Panc1 (cell line): ENCODE data around the gene CUEDC1. TPM values are rescaled to one million over a fixed set of nuclear protein-coding genes. Genes with fewer than 3 reads are reported as not detected.

Experiments
- ATAC-seq: fragments of 200-7000 bp; cut with Tn5 transposase; 2 replicates; pipeline ENCODE4 v1.9.1; 2020; ENCODE audit warnings: mild to moderate bottlenecking, moderate library complexity
- BruUV-seq: library from RNA; stranded (reverse); fragments of 400-500 nt; replicated peaks from 2 replicates; lab custom pipeline; 2021; lab: Mats Ljungman, UMichigan
- CTCF ChIA-PET: fragments of 300-600 bp; sonication (Branson Sonifier 250); formaldehyde crosslinking; loops from one replicate; lab custom pipeline; 2022; ENCODE audit warnings: antibody characterized with exemption; lab: Charles Lee
- POLR2A ChIA-PET: fragments of 300-600 bp; sonication (Branson Sonifier 250); formaldehyde crosslinking; loops from one replicate; lab custom pipeline; 2022; ENCODE audit warnings: antibody characterized with exemption; lab: Charles Lee
- DNase-seq: peaks from one replicate; pipeline ENCODE4 v3.0.0-alpha.2; 2010; ENCODE audit warnings: low read depth, low spot score
- H3K27ac ChIP-seq: 2 replicates; pipeline ENCODE4 v1.5.1; 2011; ENCODE audit warnings: mild to moderate bottlenecking, low read length, inconsistent platforms
- H3K27me3 ChIP-seq: fragments of 200-500 bp; sonication (Bioruptor generic); 2 replicates; pipeline ENCODE4 v1.6.0; 2014; ENCODE audit warnings: low read length, inconsistent platforms; ENCODE audit not compliant: control insufficient read depth, insufficient read depth
- H3K36me3 ChIP-seq: fragments of 200-500 bp; sonication (Bioruptor generic); 2 replicates; pipeline ENCODE4 v1.5.1; 2014; ENCODE audit warnings: inconsistent platforms, mild to moderate bottlenecking, low read length, moderate library complexity; ENCODE audit not compliant: control insufficient read depth, insufficient read depth
- H3K4me1 ChIP-seq: 2 replicates; pipeline ENCODE4 v1.5.1; 2011; ENCODE audit warnings: inconsistent platforms, mild to moderate bottlenecking, low read length, moderate library complexity; ENCODE audit not compliant: control insufficient read depth, insufficient read depth
- H3K4me3 ChIP-seq, 2 experiments: 2 replicates each; pipeline ENCODE4 v1.5.1; 2011 to 2012; ENCODE audit warnings: low read depth in 2 of 2, low read length in 2 of 2, mild to moderate bottlenecking in 2 of 2, inconsistent platforms in 1 of 2, moderate library complexity in 1 of 2
- H3K9me3 ChIP-seq: fragments of 200-500 bp; sonication (Bioruptor generic); 2 replicates; pipeline ENCODE4 v1.5.1; 2014; ENCODE audit warnings: low read depth, mild to moderate bottlenecking, inconsistent platforms, low read length, moderate library complexity; ENCODE audit not compliant: control insufficient read depth, insufficient read depth
- POLR2AphosphoS5 ChIP-seq: IDR thresholded peaks from 2 replicates; pipeline ENCODE4 v1.6.1; 2012; ENCODE audit warnings: mild to moderate bottlenecking, low read depth, low read length, moderate library complexity
- SIN3A ChIP-seq: IDR thresholded peaks from 2 replicates; pipeline ENCODE4 v1.6.1; 2012; ENCODE audit warnings: low read depth, mild to moderate bottlenecking, low read length, moderate library complexity, borderline replicate concordance; ENCODE audit not compliant: insufficient read depth
- TCF7L2 ChIP-seq: IDR thresholded peaks from 2 replicates; pipeline ENCODE4 v1.6.1; 2011; ENCODE audit warnings: mild to moderate bottlenecking, low read depth, low read length, inconsistent platforms
- in situ Hi-C: cut with HindIII; loops from 2 replicates; pipeline ENCODE4 v1.10.0; 2016; ENCODE audit warnings: low sequenced_read_pairs, low pct_unique_long_range_greater_than_20kb
- intact Hi-C: fragments of 100-400 bp; cut with micrococcal nuclease; formaldehyde crosslinking; loops from one replicate; pipeline ENCODE4 v1.10.0; 2022; ENCODE audit not compliant: unreplicated experiment
- total RNA-seq: library from RNA; stranded (reverse); gene quantifications from one replicate; pipeline ENCODE4 v1.2.1, GENCODE V29; 2021; ENCODE audit not compliant: unreplicated experiment
- TF ChIP-seq, protein P1 (sequence below), 2 experiments: IDR thresholded peaks; 2 replicates each; pipeline ENCODE4 v1.6.1; 2011 to 2012; ENCODE audit warnings: low read depth in 2 of 2, control low read depth in 1 of 2, low read length in 1 of 2, mild to moderate bottlenecking in 1 of 2, moderate library complexity in 1 of 2; ENCODE audit not compliant: insufficient read depth in 1 of 2

CUEDC1 gene
- total RNA-seq, 1 experiment from 2014 or later = 103 TPM

DNA sequence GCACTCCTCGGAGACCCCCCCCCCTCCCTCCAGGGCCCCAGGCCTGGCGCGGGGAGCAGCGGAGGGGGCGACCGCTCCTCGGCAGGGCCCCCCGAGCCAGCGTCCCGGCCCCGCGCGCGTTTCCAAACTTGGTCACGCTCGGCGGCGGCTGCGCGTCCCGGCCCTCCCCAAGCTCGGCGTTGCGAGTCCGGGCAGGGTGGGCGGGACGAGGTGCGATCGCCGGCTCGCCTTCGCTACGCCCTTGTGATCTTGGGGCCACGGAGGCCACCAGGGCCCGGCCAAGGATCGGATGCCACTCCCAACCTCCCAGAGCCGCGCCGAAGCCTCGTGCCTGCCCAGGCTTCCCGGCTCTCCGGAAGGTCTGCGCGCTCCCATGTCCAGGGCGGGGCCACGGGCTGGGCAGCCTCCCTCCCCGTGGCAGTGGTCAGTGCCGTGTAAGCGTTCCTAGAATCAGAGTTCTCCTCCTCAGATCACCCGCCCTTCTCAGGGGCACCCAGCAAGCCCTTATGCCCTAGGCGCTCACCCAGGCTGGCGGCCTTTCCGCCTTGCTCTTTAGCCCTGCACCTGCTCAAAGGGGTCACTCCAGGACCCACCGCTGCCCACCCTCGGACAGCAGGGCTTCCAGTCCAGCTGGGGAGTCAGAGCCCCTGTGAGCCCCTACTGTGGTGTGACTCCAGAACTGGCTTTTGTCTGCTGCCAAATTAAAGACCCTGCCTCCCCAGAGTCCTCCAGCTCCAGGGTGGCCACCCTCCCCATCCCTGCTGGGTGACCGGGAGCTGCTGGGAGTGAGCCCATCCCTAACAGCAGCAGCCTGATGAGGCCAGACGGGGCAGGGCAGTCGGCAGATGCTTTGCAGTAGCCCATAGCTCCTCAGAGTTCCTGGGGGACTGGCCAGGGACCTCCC lies 93.2 kb downstream of the CUEDC1 start:
- DNase-seq = no peak
- Histone ChIP-seq H3K4me3 (peak overlapping the region; percentile 37 to 56), H3K9me3 (no peaks in the 10 kb centered on the region), H3K36me3 (no peaks in the 10 kb centered on the region), H3K27me3 (no peaks in the 10 kb centered on the region), H3K27ac (peak overlapping the region; percentile 89), H3K4me1 (peaks cover 56% of the 10 kb centered on the region)
- ATAC-seq = peak; percentile 80
- no TSS peak for BruUV-seq
- peak; percentile 43; the same call in 1 of the 2 replicates for TF ChIP-seq POLR2AphosphoS5
- TF ChIP-seq, protein P1, sequence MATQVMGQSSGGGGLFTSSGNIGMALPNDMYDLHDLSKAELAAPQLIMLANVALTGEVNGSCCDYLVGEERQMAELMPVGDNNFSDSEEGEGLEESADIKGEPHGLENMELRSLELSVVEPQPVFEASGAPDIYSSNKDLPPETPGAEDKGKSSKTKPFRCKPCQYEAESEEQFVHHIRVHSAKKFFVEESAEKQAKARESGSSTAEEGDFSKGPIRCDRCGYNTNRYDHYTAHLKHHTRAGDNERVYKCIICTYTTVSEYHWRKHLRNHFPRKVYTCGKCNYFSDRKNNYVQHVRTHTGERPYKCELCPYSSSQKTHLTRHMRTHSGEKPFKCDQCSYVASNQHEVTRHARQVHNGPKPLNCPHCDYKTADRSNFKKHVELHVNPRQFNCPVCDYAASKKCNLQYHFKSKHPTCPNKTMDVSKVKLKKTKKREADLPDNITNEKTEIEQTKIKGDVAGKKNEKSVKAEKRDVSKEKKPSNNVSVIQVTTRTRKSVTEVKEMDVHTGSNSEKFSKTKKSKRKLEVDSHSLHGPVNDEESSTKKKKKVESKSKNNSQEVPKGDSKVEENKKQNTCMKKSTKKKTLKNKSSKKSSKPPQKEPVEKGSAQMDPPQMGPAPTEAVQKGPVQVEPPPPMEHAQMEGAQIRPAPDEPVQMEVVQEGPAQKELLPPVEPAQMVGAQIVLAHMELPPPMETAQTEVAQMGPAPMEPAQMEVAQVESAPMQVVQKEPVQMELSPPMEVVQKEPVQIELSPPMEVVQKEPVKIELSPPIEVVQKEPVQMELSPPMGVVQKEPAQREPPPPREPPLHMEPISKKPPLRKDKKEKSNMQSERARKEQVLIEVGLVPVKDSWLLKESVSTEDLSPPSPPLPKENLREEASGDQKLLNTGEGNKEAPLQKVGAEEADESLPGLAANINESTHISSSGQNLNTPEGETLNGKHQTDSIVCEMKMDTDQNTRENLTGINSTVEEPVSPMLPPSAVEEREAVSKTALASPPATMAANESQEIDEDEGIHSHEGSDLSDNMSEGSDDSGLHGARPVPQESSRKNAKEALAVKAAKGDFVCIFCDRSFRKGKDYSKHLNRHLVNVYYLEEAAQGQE (IDR thresholded peaks at IDR 0.05; ENCODE audit: insufficient read depth in 1 of 2, low read depth in 2 of 2, low read length in 1 of 2) = 0 out of 4 replicates have a peak, but pooled peaks of 1 of the 2 experiments have one; percentile 28
- no peak for TF ChIP-seq TCF7L2
- ChIA-PET CTCF (interaction anchor here (0.7 to 2.5 kb wide), 5 partner anchors 13 to 327 kb away, joined by 3 to 9 read pairs (median 4); no protein-coding TSS in a partner anchor), POLR2A (interaction anchor here (0.5 to 0.8 kb wide), 3 partner anchors 31 to 131 kb away, joined by 3 to 4 read pairs (median 3); no protein-coding TSS in a partner anchor)
- in situ Hi-C loops (no loop called here), intact Hi-C loops (no loop called here)

DNA sequence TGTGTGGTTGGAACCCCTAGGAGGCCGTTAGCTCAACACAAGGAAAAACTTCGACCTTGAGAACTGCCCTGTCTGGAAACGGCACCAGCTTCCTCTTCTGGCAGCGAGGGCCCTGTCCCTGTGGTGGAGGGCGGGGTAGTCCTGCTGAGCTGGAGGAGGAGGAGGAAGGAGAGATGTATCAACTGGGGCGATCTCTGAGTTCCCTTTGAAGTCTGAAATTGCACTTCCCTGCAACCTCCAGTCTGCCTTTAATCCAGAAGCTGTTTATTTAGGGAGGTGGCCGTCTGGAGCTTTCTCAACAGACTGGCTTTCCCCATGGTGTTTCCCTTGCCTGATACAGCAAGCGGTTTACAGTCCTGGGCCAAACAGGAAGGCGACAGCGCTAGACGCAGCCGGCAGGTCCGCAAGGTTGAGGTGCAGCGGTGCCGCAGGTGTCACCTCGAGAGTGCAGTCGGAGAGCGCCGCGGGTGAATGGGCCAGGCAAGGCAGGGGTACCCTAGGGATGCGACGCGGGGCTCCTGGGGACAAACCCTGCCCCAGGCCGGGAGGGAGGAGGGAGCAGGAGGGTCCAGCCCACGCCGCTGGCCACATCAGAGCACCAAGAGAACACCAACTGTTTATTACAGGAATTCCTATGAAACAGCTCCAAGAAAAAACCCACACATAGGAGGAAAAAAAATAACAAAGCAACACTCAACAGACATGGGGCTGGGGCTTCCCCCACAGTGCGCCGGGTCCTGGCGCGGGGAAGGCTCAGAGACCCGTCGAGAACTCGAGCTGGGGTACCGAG lies 94.0 kb downstream of the CUEDC1 start:
- POLR2A ChIA-PET = interaction anchor here (0.6 to 1.1 kb wide), 6 partner anchors 62 to 317 kb away, joined by 3 to 9 read pairs (median 4); no protein-coding TSS in a partner anchor
- Histone ChIP-seq H3K27ac (peak overlapping the region; percentile 89), H3K4me3 (peak overlapping the region; percentile 37 to 56), H3K4me1 (peaks cover 56% of the 10 kb centered on the region), H3K36me3 (no peaks in the 10 kb centered on the region), H3K27me3 (no peaks in the 10 kb centered on the region), H3K9me3 (no peaks in the 10 kb centered on the region)
- BruUV-seq = no TSS peak
- CTCF ChIA-PET = interaction anchor here (0.7 to 2.5 kb wide), 9 partner anchors 9 to 328 kb away, joined by 3 to 9 read pairs (median 5); partner anchors contain the start of gene SRSF1
- in situ Hi-C loops (no loop called here), intact Hi-C loops (no loop called here)
- peak; percentile 57 for ATAC-seq
- no peak for DNase-seq
- TF ChIP-seq TCF7L2 = peak; percentile 98
- 0 out of 2 replicates have a peak, but pooled peaks have one; percentile 27 for TF ChIP-seq SIN3A
- TF ChIP-seq, protein P1 (IDR thresholded peaks at IDR 0.05; ENCODE audit: insufficient read depth in 1 of 2, low read depth in 2 of 2, low read length in 1 of 2) = no peak
